NOMO-1 (cell line): ENCODE data around the gene GOLGB1.
"Not testable (repeated sequence)": the region's sequence is repeated elsewhere in the genome, so short reads cannot be mapped to it uniquely, and the experiment has no call there.

Source experiments
- DNase-seq, 2 experiments: peaks; one replicate each; lab custom pipeline; 2025; ENCODE audit not compliant: unreplicated experiment in 2 of 2; lab: John Stamatoyannopoulos, UW

The GOLGB1 gene

DNA sequence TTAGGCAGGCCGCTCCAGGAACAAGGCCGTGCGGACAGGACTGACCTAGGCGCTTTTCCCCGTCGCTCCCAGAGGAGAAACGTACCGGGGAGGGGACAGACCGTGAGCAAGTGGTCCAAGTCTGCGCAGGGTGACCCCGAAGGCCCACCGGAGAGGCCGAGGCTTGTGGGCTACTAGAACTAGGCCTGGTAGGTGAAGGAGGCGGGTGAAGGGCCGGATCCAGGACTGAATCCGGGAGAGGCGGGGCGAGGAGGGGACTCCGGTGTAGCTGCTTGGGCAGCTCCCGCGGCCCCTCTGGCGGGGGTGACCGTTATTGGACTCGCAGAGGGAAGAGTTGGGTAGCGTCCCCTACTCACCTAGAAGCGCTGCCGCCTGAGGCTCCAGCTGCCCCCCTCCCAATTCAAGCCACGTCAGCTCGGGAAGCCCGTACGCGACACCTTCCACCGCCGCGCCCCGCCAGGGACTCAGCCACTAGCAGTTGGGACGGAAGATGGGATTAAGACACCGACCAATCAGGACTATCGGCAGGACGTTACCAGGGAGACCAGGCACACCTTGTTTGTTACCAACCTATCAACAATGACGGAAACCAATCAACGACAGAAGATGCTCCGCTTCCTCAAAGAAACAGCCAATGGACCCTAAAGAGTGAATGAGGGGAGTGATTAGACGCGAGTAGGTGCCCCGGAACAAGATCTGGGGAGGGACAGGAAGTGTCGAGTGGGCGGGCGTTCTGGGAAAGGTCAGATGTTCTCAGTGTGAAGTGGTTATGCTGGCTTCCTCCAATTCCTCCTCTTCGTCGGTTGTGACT lies at the start of gene GOLGB1:
GOLGB1 (minus strand) TSS at position 466 of the 811 bp plus-strand sequence. CDS start 18,770 bp downstream, outside the sequence.
- peak; percentile 98 to 100 for DNase-seq

DNA sequence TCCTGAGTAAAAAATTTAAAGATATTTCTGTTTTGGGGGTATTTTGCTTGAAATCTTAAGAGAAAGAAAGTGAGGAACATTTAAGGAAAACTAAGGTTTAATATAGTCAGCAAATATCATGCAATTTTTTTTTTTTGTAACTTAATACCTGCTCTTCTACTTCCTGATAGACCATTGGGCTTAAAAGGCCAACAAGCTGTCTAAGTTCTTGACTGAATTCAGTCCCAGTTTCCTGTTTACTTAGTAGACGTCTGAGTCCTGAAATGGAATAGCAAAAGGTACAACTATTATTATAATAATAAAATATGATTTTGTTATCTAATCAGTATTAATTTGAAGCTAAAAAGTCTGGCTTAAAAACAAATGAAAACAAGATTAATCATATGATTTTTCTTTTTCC lies 47.4 kb upstream of the GOLGB1 start:
- DNase-seq = no peak

- no peak for DNase-seq
These were observed 44.9 kb upstream of the GOLGB1 start for GRCh38 chr3:121794264-121794983.

DNA sequence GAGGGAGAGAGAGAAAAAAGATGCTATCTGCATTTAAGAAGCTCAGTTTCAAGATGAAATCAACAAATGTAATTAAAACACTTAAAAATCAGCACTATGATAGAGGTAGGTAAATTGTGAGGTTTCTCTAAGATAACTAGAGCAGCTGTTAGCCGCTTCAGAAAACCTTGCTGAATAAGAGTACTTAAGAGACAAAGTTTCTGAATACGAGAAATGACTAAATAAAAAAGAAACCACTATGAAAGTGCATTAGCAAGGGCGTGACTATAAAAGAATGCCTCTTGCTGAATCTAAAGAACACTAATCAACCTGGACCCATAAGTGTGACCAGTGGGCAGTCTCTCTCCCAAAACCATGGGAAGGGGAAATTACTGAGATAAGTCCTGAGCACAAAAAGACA lies 43.5 kb upstream of the GOLGB1 start:
- no peak for DNase-seq

DNA sequence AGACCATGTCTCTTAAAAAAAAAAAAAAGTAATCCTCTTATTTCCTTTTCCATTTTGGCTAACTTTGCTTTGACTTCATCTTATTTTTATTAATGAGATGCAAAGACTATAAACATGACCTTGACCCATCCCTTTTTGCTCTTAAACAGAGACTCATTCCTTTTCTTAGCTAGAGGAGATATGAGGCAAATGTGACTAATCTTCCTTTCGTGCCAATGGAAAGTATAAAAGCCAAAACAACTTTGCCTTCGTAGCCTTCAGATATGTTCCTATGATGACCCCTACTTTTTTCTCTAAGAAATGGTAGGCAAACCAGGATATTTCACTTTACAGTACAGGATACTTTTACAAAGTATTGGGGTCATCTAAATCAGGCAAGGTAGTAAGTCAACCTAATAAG lies 36.9 kb upstream of the GOLGB1 start:
- no peak for DNase-seq

DNA sequence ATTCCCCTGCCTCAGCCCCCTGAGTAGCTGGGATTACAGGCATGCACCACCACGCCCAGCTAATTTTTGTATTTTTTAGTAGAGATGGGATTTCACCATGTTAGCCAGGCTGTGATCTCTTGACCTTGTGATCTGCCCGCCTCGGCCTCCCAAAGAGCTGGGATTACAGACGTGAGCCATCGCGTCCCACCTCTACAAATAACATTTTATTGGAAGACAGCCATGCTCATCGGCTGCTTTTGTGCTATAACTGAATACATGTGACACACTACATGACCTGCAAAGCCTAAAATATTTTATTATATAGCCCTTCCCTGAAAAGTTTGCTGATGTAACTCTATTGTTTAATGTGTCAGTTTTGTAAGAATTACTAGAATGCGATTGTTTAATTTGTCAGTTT lies 33.2 kb upstream of the GOLGB1 start:
- DNase-seq = not testable (repeated sequence)

GRCh38 chr3:121781611-121782010 lies 32.1 kb upstream of the GOLGB1 start:
- no peak for DNase-seq

GRCh38 chr3:121775095-121775494 lies 25.6 kb upstream of the GOLGB1 start:
- not testable (repeated sequence) for DNase-seq

GRCh38 chr3:121769246-121769645 lies 19.7 kb upstream of the GOLGB1 start:
- no peak for DNase-seq

DNA sequence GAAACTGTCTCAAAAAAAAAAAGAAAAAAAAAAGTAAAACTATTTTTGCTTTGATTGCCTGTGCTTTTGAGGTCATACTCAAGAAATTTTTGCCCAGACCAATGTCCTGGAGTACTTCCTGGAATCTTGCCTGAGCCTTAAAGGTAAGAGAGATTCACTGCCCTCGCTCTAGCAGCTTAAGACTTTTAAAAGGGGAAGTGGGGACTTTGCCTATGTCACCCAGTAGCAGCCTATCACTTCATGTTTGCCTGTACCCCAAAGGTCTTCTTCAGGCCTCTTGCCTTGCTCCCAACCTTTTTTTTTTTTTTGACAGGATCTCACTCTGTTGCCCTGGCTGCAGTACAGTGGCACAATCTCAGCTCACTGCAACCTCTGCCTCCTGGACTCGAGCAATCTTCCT lies 18.9 kb upstream of the GOLGB1 start:
- peak; percentile 5 to 9 for DNase-seq

DNA sequence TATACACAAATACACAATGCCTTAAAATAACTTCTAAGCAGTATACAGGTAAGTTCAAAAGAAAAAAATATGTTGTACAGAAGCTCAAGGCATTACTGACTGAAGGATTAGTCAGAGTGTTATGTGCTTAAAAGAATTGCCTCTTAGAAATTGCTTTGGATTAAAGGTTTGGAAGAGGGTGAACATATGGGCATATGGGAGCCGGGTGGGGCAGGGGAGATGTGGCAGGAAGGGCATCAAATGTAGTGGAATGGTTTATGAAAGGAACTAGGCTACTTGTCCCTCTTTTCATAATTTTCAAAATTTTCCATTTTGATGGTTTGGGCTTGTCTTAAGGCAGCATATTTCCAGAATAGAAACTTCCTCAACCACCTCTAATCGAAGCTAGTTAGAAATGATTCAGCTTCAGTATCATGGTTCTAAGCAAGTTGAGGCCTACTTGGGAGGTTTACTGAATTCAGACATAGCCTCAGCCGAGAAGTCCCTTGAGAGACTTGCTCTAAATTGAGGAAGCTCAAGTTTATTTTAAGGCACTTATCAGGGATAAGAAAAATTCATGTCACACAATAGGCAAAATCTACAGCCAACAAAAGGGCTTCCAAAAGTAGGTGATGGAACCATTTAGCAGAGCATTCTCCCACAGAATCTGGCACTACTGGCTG lies 10.1 kb upstream of the GOLGB1 start:
- peak in 1 of 2 experiments; percentile 9 for DNase-seq

DNA sequence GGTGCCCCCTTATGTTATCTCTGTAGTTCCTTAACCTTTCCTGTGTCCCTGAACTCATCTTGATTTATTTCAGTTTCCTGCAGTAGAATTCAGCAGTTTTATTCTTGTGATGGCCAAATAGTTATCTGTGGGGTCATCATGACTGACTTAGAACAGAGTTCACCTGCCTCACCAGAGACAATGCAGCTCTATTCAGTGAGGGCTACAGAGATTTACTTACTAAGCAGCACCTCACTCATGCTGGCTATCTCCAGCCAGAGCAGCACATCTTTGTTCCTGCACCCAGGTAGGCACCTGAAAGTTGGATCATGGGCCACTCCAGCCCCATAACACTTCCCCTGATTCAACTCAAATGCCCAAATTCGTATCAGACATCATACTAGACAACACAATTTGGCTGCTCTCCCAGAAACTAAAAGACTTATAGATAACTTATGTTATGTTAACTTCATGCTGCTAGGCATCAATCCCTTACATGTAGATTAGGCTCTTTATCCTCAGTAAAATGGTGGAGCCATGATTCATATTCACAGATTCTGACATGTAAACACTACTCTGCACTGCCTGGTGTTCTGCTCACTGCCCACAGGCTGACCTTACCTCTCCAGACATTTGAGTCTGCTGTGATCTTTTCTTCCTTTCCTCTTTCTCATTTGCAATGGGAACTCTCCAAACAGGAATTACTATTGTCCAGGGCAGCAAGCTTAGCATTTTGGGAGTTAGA lies 9.3 kb upstream of the GOLGB1 start:
- no peak for DNase-seq

GRCh38 chr3:121757812-121758545 lies 8.4 kb upstream of the GOLGB1 start:
- no peak for DNase-seq

- DNase-seq = no peak
These were observed 7.7 kb upstream of the GOLGB1 start for GRCh38 chr3:121757087-121757811.

- DNase-seq = no peak
These were observed 3.2 kb upstream of the GOLGB1 start for GRCh38 chr3:121752772-121753171.

- no peak for DNase-seq
These were observed 2.7 kb upstream of the GOLGB1 start for GRCh38 chr3:121752261-121752660.

DNA sequence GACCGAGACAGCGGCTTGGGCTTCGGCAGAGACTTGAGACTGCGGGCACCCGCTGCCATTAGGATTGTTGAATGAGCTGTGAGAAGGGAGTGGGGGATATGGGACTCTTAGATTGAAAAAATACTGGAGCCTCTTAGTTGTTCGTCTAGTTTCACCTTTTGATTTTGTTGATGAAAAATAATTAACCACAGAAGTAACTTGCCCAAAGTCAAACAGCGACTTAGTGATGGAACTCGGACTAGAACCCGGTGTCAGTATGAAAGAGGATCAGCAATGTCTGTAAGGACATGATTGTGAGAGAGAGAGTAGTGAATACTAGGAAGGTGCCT lies 510 bp upstream of the GOLGB1 start:
- DNase-seq = no peak

- DNase-seq = peak; percentile 56 to 65
These were observed 763 bp downstream of the GOLGB1 start for GRCh38 chr3:121748680-121749275.

DNA sequence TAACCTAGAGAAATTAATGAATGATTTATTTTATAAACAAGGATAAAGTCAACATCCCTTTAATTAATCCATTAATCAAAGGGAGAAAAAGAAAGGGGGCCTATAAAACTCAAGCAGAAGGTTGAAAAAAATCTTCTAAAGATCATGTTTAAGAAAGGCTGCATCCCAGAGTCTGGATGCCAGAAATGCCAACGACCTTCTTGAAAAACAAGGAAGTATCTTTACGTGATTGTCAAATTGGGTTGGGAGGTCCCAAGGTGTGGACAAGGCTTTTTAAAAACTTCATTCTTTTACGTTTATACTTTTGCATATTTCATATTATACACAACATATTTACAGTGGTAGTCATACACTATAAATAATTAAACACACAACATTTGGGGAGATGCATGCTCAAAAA lies 1.6 kb downstream of the GOLGB1 start:
- no peak for DNase-seq
